ENCODE data around the gene RHOB. TPM values are rescaled to one million over a fixed set of nuclear protein-coding genes. Genes with fewer than 3 reads are reported as not detected.

RHOB gene
- total RNA-seq, 1 experiment from 2014 or later: 38.9 TPM

- ATAC-seq (no peak), DNase-seq (ENCODE audit: low read depth, low spot score) (no peak)
- Histone ChIP-seq H3K27ac (ENCODE audit: low read length) (no peak overlapping the region), H3K4me3 (ENCODE audit: low read depth in 2 of 2, low read length in 2 of 2) (no peak overlapping the region), H3K4me1 (ENCODE audit: control insufficient read depth, insufficient read depth, low read length) (no peaks in the 10 kb centered on the region; the same call in 1 of the 2 replicates), H3K9me3 (ENCODE audit: control insufficient read depth, insufficient read depth, low read depth, low read length) (no peaks in the 10 kb centered on the region), H3K27me3 (ENCODE audit: control insufficient read depth, insufficient read depth, low read length) (no peaks in the 10 kb centered on the region), H3K36me3 (ENCODE audit: control insufficient read depth, insufficient read depth, low read length) (no peaks in the 10 kb centered on the region)
- POLR2A ChIA-PET: no interaction called here
- TF ChIP-seq REST (IDR thresholded peaks at IDR 0.05; ENCODE audit: insufficient read depth in 1 of 2, low read depth in 2 of 2, low read length in 1 of 2): no peak
- TF ChIP-seq, protein P1, sequence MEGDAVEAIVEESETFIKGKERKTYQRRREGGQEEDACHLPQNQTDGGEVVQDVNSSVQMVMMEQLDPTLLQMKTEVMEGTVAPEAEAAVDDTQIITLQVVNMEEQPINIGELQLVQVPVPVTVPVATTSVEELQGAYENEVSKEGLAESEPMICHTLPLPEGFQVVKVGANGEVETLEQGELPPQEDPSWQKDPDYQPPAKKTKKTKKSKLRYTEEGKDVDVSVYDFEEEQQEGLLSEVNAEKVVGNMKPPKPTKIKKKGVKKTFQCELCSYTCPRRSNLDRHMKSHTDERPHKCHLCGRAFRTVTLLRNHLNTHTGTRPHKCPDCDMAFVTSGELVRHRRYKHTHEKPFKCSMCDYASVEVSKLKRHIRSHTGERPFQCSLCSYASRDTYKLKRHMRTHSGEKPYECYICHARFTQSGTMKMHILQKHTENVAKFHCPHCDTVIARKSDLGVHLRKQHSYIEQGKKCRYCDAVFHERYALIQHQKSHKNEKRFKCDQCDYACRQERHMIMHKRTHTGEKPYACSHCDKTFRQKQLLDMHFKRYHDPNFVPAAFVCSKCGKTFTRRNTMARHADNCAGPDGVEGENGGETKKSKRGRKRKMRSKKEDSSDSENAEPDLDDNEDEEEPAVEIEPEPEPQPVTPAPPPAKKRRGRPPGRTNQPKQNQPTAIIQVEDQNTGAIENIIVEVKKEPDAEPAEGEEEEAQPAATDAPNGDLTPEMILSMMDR (IDR thresholded peaks at IDR 0.05): no peak
- TF ChIP-seq TCF7L2 (IDR thresholded peaks at IDR 0.05; ENCODE audit: low read depth, low read length): no peak
- TF ChIP-seq SIN3A (IDR thresholded peaks at IDR 0.05; ENCODE audit: borderline replicate concordance, insufficient read depth, low read depth, low read length): no peak
- no peak for TF ChIP-seq POLR2AphosphoS5 (IDR thresholded peaks at IDR 0.05; ENCODE audit: low read depth, low read length)
- BruUV-seq (replicated peaks): no TSS peak
- in situ Hi-C loops (cut with HindIII; ENCODE audit: low pct_unique_long_range_greater_than_20kb, low sequenced_read_pairs) (no loop called here), intact Hi-C loops (cut with micrococcal nuclease; ENCODE audit: unreplicated experiment) (no loop called here)
- CTCF ChIA-PET: no interaction called here
Observed at GRCh38 chr2:20473128-20473527, 26.3 kb downstream of the RHOB start.

GRCh38 chr2:20474757-20475566 is 28.1 kb downstream of the RHOB start:
- Histone ChIP-seq H3K9me3 (ENCODE audit: control insufficient read depth, insufficient read depth, low read depth, low read length) (no peaks in the 10 kb centered on the region), H3K27ac (ENCODE audit: low read length) (no peak overlapping the region)

More at GRCh38 chr2:20474757-20475566, 28.1 kb downstream of the RHOB start:
- DNase-seq (ENCODE audit: low read depth, low spot score) (no peak), ATAC-seq (no peak)
- ChIA-PET POLR2A (no interaction called here), CTCF (no interaction called here)
- Histone ChIP-seq H3K27me3 (ENCODE audit: control insufficient read depth, insufficient read depth, low read length) (no peaks in the 10 kb centered on the region), H3K36me3 (ENCODE audit: control insufficient read depth, insufficient read depth, low read length) (no peaks in the 10 kb centered on the region), H3K4me1 (ENCODE audit: control insufficient read depth, insufficient read depth, low read length) (no peaks in the 10 kb centered on the region), H3K4me3 (ENCODE audit: low read depth in 2 of 2, low read length in 2 of 2) (no peak overlapping the region)
- intact Hi-C loops (cut with micrococcal nuclease; ENCODE audit: unreplicated experiment) (no loop called here), in situ Hi-C loops (cut with HindIII; ENCODE audit: low pct_unique_long_range_greater_than_20kb, low sequenced_read_pairs) (no loop called here)
- BruUV-seq (replicated peaks): no TSS peak
- TF ChIP-seq POLR2AphosphoS5 (IDR thresholded peaks at IDR 0.05; ENCODE audit: low read depth, low read length) (no peak), REST (IDR thresholded peaks at IDR 0.05; ENCODE audit: insufficient read depth in 1 of 2, low read depth in 2 of 2, low read length in 1 of 2) (no peak), SIN3A (IDR thresholded peaks at IDR 0.05; ENCODE audit: borderline replicate concordance, insufficient read depth, low read depth, low read length) (no peak), TCF7L2 (IDR thresholded peaks at IDR 0.05; ENCODE audit: low read depth, low read length) (no peak)
- TF ChIP-seq, protein P1 (IDR thresholded peaks at IDR 0.05): no peak

All from Panc1 (cell line).